ENCODE results near the gene KIF18B. TPM values are rescaled to one million over a fixed set of nuclear protein-coding genes. Genes with fewer than 3 reads are reported as not detected.

The KIF18B gene
- total RNA-seq, 1 donor from 2014 or later: 0.39 TPM

- no peak for DNase-seq (ENCODE audit: low spot score)
Measured at GRCh38 chr17:44905006-44906000, 42.3 kb downstream of the KIF18B start.

DNA sequence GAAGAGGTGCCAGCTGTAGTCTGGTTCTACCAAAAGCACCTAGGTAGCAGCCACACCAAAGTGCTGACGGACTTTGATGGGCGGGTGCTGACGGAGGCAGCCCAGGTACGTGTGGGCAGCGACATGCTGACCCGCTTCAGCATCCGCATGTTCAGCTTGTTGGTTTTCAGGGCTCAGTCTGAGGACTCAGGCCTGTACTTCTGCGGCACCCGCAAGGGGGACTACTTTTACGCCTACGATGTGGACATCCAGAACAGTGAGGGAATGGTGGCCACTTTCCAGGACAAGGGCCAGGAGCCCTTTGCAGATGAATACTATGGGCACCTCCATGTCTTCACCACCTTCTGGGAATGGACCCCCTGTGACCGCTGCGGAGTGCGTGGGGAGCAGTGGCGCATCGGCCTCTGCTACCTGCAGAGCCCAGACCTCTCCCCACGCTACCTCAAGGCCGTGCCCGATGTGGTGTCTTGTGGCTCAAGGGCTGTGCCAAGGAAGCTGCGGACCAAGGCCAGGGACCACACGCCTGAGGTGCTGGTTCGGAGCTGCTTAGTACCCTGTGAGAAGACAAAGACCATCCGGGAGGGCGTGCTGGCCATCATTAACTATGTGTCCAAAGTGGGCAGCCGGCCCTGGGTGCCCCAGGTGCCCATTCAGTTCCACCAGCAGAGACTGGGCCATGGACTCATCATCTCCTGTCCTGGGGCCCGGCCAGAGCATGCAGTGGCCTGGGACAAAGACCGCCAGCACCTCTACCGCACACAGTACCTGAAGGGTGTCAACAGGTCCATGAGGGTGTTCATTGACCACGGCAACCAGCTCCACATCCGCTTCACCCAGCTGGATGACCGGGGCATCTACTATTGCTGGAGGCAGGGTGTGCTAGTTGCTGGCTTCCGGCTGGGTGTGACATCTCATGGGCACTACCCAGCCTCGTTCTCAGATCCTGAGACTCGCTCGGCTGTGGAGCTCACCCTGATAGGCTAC is 43.3 kb downstream of the KIF18B start:
- DNase-seq (ENCODE audit: low spot score): no peak

GRCh38 chr17:44903012-44903685 is 44.4 kb downstream of the KIF18B start:
- no peak for DNase-seq (ENCODE audit: low spot score)

- no peak for DNase-seq (ENCODE audit: low spot score)
Measured at GRCh38 chr17:44902135-44902760, 45.3 kb downstream of the KIF18B start.

DNA sequence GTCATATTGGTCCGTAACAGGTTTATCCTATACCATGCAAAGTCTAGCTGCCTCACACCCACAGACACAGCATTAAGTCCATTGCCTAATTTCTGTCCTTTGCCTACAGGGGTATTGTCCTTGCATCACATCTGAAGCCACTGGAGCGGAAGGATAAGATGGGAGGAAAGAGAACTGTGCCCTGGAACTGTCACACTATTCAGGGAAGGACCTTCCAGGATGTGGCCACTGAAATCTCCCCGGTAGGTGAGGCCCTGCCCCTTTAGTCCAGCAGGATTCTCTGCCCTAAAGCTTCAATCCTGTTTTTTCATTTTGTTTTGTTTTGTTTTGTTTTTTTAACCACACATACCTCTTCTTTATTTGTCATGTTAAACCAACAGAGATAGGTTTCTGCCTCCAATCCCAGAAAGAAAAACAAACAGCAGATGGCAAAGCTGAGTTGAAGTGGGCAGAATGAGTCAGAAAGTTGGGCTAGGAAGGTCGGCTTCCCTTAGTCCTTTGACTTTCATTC is 46.1 kb downstream of the KIF18B start:
- no peak for DNase-seq (ENCODE audit: low spot score)

- no peak for DNase-seq (ENCODE audit: low spot score)
Measured at GRCh38 chr17:44900894-44901293, 46.7 kb downstream of the KIF18B start.

GRCh38 chr17:44899074-44899782 is 48.3 kb downstream of the KIF18B start, which contains the start of gene EFTUD2:
TSS of gene EFTUD2 (minus strand) at chr17:44899445. CDS start at chr17:44894521, 4,924 bp downstream.
- peak; percentile 91 for DNase-seq (ENCODE audit: low spot score)

- DNase-seq (ENCODE audit: low spot score): no peak
Measured at GRCh38 chr17:44898768-44899073, 48.9 kb downstream of the KIF18B start.

GRCh38 chr17:44894642-44895041 is 52.9 kb downstream of the KIF18B start:
- no peak for DNase-seq (ENCODE audit: low spot score)

DNA sequence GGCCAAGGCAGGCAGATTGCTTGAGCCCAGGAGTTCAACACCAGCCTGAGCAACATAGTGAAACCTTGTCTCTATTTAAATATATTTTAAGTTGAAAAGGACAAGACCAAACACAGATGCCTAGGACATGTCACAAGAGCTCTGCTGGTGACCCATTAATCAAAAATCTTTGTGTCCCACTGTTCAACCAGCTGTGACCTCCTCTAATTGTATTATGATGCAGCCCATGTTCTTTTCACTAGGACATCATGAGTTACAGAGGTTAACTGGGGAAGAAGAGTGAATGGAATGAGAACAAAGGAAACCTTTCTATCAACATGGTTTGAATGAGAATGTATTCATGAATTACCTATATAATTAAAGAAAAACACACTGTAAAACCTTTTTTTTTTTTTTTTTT is 55.3 kb downstream of the KIF18B start:
- no peak for DNase-seq (ENCODE audit: low spot score)

DNA sequence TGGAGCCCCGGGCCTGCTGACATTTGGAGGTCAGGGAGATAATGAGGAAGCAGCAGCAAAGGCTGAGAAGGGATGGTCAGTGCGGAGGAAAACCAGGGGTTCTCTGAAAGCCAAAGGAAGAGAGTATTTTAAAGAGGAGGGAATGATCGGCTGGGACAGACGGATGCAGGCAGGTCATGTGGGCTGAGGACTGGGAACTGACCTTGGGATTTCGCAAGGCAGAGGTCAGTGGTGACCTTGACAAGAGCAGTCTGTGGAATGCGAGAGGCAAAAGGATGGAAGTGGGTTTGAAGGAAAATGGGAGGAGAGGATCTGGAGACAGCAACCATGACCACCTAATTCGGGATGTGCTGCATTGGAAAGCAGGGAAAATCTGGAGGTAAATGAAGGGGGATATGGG is 58.6 kb downstream of the KIF18B start:
- DNase-seq (ENCODE audit: low spot score): no peak

DNA sequence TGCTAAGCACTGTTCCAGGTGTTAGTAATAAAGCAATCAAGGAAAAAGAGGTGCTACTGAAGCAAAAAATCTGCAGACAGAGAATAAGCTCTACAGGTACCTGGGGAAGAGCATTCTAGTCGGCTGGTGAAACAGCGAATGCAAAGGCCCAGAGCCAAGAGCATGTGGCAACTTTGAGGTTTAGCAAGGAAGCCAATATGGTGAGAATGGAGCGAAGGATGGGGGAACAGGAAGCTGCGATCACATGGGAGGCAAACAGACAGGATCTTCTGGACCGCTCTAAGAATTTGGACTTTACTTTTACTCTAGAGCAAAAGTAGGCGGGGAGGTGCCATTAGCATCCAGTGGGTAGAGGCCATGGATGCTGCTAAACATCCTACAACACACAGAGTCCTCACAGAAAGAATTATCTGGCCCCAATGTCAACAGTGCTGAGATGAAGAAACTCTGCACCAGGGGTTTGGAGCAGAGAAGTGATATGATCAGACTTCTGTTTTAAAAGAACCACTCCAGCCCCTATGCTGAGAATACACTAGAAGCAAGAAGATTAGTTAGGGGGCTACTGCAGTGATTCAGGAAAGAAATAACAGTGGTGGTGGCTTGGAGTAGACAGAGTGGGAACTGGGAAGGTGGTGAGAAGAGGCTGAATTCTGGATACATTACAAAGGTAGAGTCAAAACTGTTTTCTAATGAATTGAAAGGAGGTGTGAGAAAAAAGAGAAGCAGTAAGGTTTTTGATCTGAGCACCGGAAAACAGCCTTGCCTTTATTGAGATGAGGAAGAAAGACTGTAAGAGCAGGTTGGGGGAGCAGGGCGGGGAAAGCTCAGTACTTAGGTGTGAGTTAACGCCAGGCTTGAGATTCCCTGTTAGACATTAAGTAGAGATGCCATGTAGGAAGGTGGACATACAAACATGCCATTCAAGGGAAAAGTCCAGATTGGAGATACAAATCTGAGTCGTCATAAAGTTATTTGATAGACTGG is 59.3 kb downstream of the KIF18B start:
- DNase-seq (ENCODE audit: low spot score): no peak

- DNase-seq (ENCODE audit: low spot score): no peak
Measured at GRCh38 chr17:44887016-44887415, 60.6 kb downstream of the KIF18B start.

DNA sequence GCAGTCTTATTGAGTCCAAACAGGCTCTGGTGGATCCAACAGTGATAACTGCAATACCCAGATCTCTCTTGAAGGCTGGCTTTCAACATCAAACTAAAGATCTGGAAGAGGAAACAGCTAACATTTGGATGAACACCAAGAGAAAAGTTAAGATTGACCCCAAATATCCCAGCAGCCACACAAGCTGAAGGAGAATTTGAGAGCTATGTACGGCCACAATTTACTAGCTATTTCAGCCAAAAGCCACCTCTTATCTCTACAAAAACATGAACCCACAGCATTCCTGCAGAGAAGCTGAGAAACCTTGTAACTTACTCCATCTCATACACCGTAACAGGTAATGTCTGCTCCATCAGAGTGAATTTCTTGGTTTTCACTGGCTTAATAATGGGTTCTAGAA is 62.6 kb downstream of the KIF18B start:
- DNase-seq (ENCODE audit: low spot score): no peak

DNA sequence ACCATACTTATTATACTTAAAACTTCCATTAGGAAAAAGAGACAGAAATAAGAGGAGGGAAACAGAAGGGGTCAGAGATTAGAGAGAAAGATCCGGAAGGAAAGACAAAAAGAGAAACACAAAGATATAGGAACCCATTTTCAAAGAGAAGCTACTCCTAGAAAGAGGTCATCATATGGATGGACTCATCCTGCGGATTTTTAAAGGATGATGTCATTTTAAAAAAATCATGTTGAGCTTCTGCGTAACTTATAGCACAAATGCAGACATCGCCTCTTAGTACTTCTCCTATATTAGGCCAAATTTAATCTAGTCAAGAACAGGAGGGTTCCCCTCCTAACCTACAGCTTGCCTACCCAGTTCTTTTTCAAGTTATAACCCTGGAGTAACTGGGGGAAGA is 66.4 kb downstream of the KIF18B start:
- no peak for DNase-seq (ENCODE audit: low spot score)

DNA sequence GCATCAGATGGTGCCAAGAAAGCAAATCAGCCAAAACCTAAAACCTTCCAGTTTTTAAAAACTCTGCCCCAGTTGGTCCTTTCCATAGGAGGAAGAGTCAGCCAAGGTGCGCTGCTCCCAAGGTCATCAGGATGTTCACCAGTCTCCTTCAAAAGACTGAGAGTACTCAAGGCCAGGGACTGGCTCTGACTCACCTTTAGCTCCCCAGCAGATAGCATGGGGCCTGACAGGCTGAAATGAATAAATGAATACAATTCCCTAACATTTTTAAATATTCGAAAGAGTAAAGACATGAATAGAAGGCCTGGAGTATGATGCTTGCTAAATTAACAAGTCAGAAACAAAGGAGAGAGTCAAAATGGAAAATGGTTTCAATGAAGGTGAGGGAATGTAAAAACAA is 67.5 kb downstream of the KIF18B start:
- no peak for DNase-seq (ENCODE audit: low spot score)

DNA sequence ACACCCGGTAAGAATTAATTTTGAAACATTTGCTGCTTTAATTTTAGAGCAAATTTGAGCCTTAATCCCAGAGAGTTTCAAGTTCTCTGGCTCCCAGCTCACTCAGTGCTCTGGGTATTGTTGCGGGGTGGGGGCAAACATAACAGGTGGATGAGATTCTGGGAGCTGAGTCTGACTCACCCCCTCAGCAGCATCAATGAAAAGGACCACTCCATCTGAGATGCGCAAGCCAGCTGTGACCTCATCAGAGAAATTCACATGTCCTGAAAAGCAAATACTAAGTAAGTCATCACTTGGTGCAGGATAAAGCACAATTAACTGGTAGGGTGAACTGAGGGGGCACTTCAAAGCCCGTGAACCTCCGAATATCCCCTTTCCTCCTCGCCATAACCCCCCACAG is 68.2 kb downstream of the KIF18B start:
- DNase-seq (ENCODE audit: low spot score): no peak

GRCh38 chr17:44878627-44879221 is 68.8 kb downstream of the KIF18B start:
- no peak for DNase-seq (ENCODE audit: low spot score)

- no peak for DNase-seq (ENCODE audit: low spot score)
Measured at GRCh38 chr17:44877121-44877520, 70.5 kb downstream of the KIF18B start.

Measured in ureter (tissue), 1 donor.